WTC11 (cell line): ENCODE measurements around the gene SCAF11. TPM values are rescaled to one million over a fixed set of nuclear protein-coding genes. Genes with fewer than 3 reads are reported as not detected.

Experiments used
- ATAC-seq: fragments of 200-7000 bp; cut with Tn5 transposase; 2 replicates; pipeline ENCODE4 v1.10.0; 2021; ENCODE audit warnings: mild to moderate bottlenecking, moderate library complexity
- CTCF ChIA-PET: fragments of 300-600 bp; sonication (Branson Sonifier 250); formaldehyde crosslinking; loops from one replicate; lab custom pipeline; 2021; ENCODE audit warnings: antibody characterized with exemption; lab: Charles Lee
- POLR2A ChIA-PET: fragments of 350-600 bp; sonication (Branson Sonifier 250); formaldehyde crosslinking; loops from one replicate; lab custom pipeline; 2021; ENCODE audit warnings: antibody characterized with exemption; lab: Charles Lee
- DNase-seq: peaks from one replicate; pipeline ENCODE4 v3.0.0; 2021; ENCODE audit warnings: low spot score
- H3K27ac Mint-ChIP-seq: 2 replicates; pipeline ENCODE4 v1.8.0; 2021; ENCODE audit warnings: mixed read lengths
- H3K27me3 Mint-ChIP-seq: 2 replicates; pipeline ENCODE4 v1.8.0; 2021; ENCODE audit warnings: low read depth, mild to moderate bottlenecking, moderate library complexity, mixed read lengths
- H3K36me3 Mint-ChIP-seq: 2 replicates; pipeline ENCODE4 v1.8.0; 2021; ENCODE audit warnings: mixed read lengths
- H3K4me1 Mint-ChIP-seq: 2 replicates; pipeline ENCODE4 v1.8.0; 2022; ENCODE audit warnings: mixed read lengths
- H3K4me3 Mint-ChIP-seq: 2 replicates; pipeline ENCODE4 v1.8.0; 2021; ENCODE audit warnings: mild to moderate bottlenecking, moderate library complexity, mixed read lengths
- H3K9me3 Mint-ChIP-seq: 2 replicates; pipeline ENCODE4 v1.8.0; 2021; ENCODE audit warnings: mixed read lengths
- ATF1 ChIP-seq: sonication (generic); formaldehyde crosslinking; IDR thresholded peaks from 2 replicates; pipeline ENCODE4 v1.8.1; 2023; ENCODE audit warnings: mild to moderate bottlenecking, moderate library complexity, missing genetic modification reagents
- CBFB ChIP-seq: sonication (generic); formaldehyde crosslinking; IDR thresholded peaks from 2 replicates; pipeline ENCODE4 v1.8.1; 2022; ENCODE audit warnings: mild to moderate bottlenecking, low read depth, missing genetic modification reagents
- FOXP1 ChIP-seq: sonication (generic); formaldehyde crosslinking; IDR thresholded peaks from 2 replicates; pipeline ENCODE4 v1.8.0; 2022; ENCODE audit warnings: missing genetic modification reagents, mild to moderate bottlenecking, moderate library complexity, borderline replicate concordance
- GTF2I ChIP-seq: fragments of 250-450 bp; sonication (Bioruptor Pico); conservative IDR thresholded peaks from 2 replicates; pipeline ENCODE4 v1.4.0; 2021; ENCODE audit warnings: mild to moderate bottlenecking
- IRF2 ChIP-seq: sonication (generic); formaldehyde crosslinking; IDR thresholded peaks from 2 replicates; pipeline ENCODE4 v1.8.0; 2022; ENCODE audit warnings: low read depth, missing genetic modification reagents, borderline replicate concordance
- NFE2L1 ChIP-seq: sonication (generic); formaldehyde crosslinking; IDR thresholded peaks from 2 replicates; pipeline ENCODE4 v1.8.1; 2023; ENCODE audit warnings: missing genetic modification reagents
- NFYB ChIP-seq: sonication (generic); formaldehyde crosslinking; conservative IDR thresholded peaks from 2 replicates; pipeline ENCODE4 v1.8.0; 2022; ENCODE audit warnings: low read depth, missing genetic modification reagents
- PRDM15 ChIP-seq: sonication (generic); formaldehyde crosslinking; IDR thresholded peaks from 2 replicates; pipeline ENCODE4 v1.8.0; 2022; ENCODE audit warnings: missing genetic modification reagents
- SMAD4 ChIP-seq: sonication (generic); formaldehyde crosslinking; IDR thresholded peaks from 2 replicates; pipeline ENCODE4 v1.8.0; 2022; ENCODE audit warnings: mild to moderate bottlenecking, missing genetic modification reagents
- USF2 ChIP-seq: sonication (generic); formaldehyde crosslinking; IDR thresholded peaks from 2 replicates; pipeline ENCODE4 v1.8.1; 2023; ENCODE audit warnings: mild to moderate bottlenecking, missing genetic modification reagents, moderate library complexity
- ZBTB21 ChIP-seq: sonication (generic); formaldehyde crosslinking; IDR thresholded peaks from 2 replicates; pipeline ENCODE4 v1.8.1; 2023; ENCODE audit warnings: mild to moderate bottlenecking, missing genetic modification reagents, borderline replicate concordance
- ZNF121 ChIP-seq: sonication (generic); formaldehyde crosslinking; IDR thresholded peaks from 2 replicates; pipeline ENCODE4 v1.8.0; 2023; ENCODE audit warnings: missing genetic modification reagents
- ZNF138 ChIP-seq: sonication (generic); formaldehyde crosslinking; conservative IDR thresholded peaks from 2 replicates; pipeline ENCODE4 v1.8.1; 2022; ENCODE audit warnings: mild to moderate bottlenecking, moderate library complexity, missing genetic modification reagents
- ZNF219 ChIP-seq: sonication (generic); formaldehyde crosslinking; IDR thresholded peaks from 2 replicates; pipeline ENCODE4 v1.8.0; 2023; ENCODE audit warnings: missing genetic modification reagents, mild to moderate bottlenecking, borderline replicate concordance
- ZNF232 ChIP-seq: sonication (generic); formaldehyde crosslinking; IDR thresholded peaks from 2 replicates; pipeline ENCODE4 v1.8.0; 2022; ENCODE audit warnings: mild to moderate bottlenecking, missing genetic modification reagents
- ZNF423 ChIP-seq: fragments of 250-450 bp; sonication (Bioruptor Pico); IDR thresholded peaks from 2 replicates; pipeline ENCODE4 v2.1.2; 2022; ENCODE audit warnings: mild to moderate bottlenecking, moderate library complexity
- total RNA-seq: library from RNA; stranded (reverse); gene quantifications from 3 replicates; pipeline ENCODE4 v1.2.3, GENCODE V29; 2021
- TF ChIP-seq, protein P1 (sequence below): sonication (generic); formaldehyde crosslinking; IDR thresholded peaks from 2 replicates; pipeline ENCODE4 v1.8.1; 2023; ENCODE audit warnings: mild to moderate bottlenecking, missing genetic modification reagents, borderline replicate concordance
- TF ChIP-seq, protein P2 (sequence below): sonication (generic); formaldehyde crosslinking; IDR thresholded peaks from 2 replicates; pipeline ENCODE4 v1.8.1; 2022; ENCODE audit warnings: mild to moderate bottlenecking, moderate library complexity, missing genetic modification reagents
- TF ChIP-seq, protein P3 (sequence below): fragments of 250-450 bp; sonication (Bioruptor Pico); IDR thresholded peaks from 2 replicates; pipeline ENCODE4 v1.9.0; 2021; ENCODE audit warnings: mild to moderate bottlenecking
- TF ChIP-seq, protein P4 (sequence below): sonication (generic); formaldehyde crosslinking; IDR thresholded peaks from 2 replicates; pipeline ENCODE4 v1.8.1; 2022; ENCODE audit warnings: low read depth, mild to moderate bottlenecking, moderate library complexity, missing genetic modification reagents, borderline replicate concordance

Gene SCAF11
- total RNA-seq, 1 experiment from 2014 or later: 72.6 TPM

DNA sequence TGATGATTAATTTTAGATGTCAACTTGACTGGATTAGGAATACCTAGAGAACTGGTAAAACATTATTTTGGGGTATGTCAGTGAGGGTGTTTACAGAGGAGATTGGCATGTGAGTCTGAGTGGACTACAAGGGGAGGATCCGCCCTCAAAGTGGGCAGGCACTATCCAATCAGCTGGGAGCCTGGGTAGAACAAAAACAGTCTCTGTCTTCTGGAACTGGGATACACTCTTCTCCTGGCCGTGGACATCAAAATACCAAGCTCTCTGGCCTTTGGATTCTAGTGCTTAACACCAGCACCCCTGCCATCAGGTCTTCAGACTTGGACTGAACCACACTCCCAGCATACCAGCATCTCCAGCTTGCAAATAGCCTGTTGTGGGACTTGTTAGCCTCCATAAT is 4.4 kb upstream of the SCAF11 start:
- ATAC-seq (no peak), DNase-seq (no peak)
- TF ChIP-seq GTF2I (no peak), PRDM15 (no peak), ZNF219 (CRISPR knock-in tag) (no peak), ATF1 (CRISPR knock-in tag) (no peak), ZNF232 (CRISPR knock-in tag) (no peak), ZNF138 (CRISPR knock-in tag) (no peak), SMAD4 (no peak), NFE2L1 (CRISPR knock-in tag) (no peak), USF2 (no peak), ZNF423 (CRISPR knock-in tag) (no peak), NFYB (CRISPR knock-in tag) (no peak), IRF2 (CRISPR knock-in tag) (no peak), FOXP1 (CRISPR knock-in tag) (no peak), ZNF121 (CRISPR knock-in tag) (no peak), ZBTB21 (no peak), CBFB (CRISPR knock-in tag) (no peak)
- TF ChIP-seq, protein P1, sequence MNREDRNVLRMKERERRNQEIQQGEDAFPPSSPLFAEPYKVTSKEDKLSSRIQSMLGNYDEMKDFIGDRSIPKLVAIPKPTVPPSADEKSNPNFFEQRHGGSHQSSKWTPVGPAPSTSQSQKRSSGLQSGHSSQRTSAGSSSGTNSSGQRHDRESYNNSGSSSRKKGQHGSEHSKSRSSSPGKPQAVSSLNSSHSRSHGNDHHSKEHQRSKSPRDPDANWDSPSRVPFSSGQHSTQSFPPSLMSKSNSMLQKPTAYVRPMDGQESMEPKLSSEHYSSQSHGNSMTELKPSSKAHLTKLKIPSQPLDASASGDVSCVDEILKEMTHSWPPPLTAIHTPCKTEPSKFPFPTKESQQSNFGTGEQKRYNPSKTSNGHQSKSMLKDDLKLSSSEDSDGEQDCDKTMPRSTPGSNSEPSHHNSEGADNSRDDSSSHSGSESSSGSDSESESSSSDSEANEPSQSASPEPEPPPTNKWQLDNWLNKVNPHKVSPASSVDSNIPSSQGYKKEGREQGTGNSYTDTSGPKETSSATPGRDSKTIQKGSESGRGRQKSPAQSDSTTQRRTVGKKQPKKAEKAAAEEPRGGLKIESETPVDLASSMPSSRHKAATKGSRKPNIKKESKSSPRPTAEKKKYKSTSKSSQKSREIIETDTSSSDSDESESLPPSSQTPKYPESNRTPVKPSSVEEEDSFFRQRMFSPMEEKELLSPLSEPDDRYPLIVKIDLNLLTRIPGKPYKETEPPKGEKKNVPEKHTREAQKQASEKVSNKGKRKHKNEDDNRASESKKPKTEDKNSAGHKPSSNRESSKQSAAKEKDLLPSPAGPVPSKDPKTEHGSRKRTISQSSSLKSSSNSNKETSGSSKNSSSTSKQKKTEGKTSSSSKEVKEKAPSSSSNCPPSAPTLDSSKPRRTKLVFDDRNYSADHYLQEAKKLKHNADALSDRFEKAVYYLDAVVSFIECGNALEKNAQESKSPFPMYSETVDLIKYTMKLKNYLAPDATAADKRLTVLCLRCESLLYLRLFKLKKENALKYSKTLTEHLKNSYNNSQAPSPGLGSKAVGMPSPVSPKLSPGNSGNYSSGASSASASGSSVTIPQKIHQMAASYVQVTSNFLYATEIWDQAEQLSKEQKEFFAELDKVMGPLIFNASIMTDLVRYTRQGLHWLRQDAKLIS (CRISPR knock-in tag): no peak
- TF ChIP-seq, protein P2, sequence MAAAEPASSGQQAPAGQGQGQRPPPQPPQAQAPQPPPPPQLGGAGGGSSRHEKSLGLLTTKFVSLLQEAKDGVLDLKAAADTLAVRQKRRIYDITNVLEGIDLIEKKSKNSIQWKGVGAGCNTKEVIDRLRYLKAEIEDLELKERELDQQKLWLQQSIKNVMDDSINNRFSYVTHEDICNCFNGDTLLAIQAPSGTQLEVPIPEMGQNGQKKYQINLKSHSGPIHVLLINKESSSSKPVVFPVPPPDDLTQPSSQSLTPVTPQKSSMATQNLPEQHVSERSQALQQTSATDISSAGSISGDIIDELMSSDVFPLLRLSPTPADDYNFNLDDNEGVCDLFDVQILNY (CRISPR knock-in tag): no peak
- TF ChIP-seq, protein P3, sequence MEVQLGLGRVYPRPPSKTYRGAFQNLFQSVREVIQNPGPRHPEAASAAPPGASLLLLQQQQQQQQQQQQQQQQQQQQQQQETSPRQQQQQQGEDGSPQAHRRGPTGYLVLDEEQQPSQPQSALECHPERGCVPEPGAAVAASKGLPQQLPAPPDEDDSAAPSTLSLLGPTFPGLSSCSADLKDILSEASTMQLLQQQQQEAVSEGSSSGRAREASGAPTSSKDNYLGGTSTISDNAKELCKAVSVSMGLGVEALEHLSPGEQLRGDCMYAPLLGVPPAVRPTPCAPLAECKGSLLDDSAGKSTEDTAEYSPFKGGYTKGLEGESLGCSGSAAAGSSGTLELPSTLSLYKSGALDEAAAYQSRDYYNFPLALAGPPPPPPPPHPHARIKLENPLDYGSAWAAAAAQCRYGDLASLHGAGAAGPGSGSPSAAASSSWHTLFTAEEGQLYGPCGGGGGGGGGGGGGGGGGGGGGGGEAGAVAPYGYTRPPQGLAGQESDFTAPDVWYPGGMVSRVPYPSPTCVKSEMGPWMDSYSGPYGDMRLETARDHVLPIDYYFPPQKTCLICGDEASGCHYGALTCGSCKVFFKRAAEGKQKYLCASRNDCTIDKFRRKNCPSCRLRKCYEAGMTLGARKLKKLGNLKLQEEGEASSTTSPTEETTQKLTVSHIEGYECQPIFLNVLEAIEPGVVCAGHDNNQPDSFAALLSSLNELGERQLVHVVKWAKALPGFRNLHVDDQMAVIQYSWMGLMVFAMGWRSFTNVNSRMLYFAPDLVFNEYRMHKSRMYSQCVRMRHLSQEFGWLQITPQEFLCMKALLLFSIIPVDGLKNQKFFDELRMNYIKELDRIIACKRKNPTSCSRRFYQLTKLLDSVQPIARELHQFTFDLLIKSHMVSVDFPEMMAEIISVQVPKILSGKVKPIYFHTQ (CRISPR knock-in tag): no peak
- TF ChIP-seq, protein P4, sequence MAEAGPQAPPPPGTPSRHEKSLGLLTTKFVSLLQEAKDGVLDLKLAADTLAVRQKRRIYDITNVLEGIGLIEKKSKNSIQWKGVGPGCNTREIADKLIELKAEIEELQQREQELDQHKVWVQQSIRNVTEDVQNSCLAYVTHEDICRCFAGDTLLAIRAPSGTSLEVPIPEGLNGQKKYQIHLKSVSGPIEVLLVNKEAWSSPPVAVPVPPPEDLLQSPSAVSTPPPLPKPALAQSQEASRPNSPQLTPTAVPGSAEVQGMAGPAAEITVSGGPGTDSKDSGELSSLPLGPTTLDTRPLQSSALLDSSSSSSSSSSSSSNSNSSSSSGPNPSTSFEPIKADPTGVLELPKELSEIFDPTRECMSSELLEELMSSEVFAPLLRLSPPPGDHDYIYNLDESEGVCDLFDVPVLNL (CRISPR knock-in tag): no peak
- Mint-ChIP-seq H3K4me1 (peaks cover 11% of the 10 kb centered on the region), H3K36me3 (peaks cover 11% of the 10 kb centered on the region), H3K27ac (no peak overlapping the region), H3K9me3 (peaks cover 25% of the 10 kb centered on the region), H3K4me3 (no peak overlapping the region), H3K27me3 (peaks cover 7% of the 10 kb centered on the region)
- ChIA-PET POLR2A (no interaction called here), CTCF (interaction anchor here (0.7 kb wide), 1 partner anchor 192 kb away, joined by 3 read pairs; no protein-coding TSS in a partner anchor)
